NCI-H146 treated with DMSO at 0.1 percent for 48 hours (cell line): Measurements from ENCODE around the gene PXT1.
"Not testable (repeated sequence)": the region's sequence is repeated elsewhere in the genome, so short reads cannot be mapped to it uniquely, and the experiment has no call there.

Experiments
- DNase-seq: peaks from one replicate; lab custom pipeline; 2025; ENCODE audit not compliant: unreplicated experiment; lab: John Stamatoyannopoulos, UW

Gene PXT1

DNA sequence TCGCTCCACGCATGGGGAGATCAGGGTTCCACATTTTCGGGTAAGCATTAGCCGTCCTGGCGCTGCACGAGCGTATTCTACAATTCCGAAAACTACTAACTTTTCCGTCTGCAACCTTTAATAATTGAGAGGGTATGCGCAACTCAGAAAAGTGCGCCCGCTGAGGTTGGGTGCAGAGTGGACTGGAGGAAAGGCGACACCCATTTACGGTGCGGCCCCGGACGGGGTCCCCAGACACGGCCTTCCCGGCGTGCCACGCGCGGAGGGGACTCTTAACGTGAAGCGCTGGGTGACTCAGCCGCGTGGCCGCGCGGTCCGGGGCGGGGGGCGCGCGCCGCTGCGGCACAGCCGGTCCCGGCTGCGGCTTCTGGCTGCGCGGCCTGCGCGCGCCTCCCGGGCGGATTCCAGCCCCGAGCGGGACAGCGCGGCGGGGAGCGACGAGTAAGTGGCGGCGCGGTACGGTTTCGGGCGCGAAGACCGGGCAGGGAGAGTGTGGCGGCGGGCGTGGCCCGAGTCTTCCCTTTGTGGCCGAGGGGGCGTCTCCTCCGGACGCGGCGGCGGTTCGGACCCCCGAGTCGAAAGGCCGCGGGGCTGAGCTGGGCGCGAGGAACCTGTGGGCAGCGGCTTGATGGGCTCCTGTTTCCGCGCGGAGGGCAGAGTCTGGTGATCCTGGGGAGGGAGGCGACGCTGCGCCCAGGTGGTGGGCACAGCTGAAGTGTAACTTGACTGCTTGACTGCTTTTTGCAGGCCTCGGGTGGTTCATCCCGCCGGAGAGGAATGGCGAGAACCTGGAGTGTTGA is at the start of gene PXT1, which contains the start of gene KCTD20:
PXT1 (minus strand) TSS at position 184 of the 800 bp plus-strand sequence. CDS start 16,772 bp downstream, outside the sequence.
KCTD20 (plus strand) TSS at position 330 of the 800 bp plus-strand sequence. CDS start 27,098 bp downstream, outside the sequence.
- peak; percentile 80 for DNase-seq

DNA sequence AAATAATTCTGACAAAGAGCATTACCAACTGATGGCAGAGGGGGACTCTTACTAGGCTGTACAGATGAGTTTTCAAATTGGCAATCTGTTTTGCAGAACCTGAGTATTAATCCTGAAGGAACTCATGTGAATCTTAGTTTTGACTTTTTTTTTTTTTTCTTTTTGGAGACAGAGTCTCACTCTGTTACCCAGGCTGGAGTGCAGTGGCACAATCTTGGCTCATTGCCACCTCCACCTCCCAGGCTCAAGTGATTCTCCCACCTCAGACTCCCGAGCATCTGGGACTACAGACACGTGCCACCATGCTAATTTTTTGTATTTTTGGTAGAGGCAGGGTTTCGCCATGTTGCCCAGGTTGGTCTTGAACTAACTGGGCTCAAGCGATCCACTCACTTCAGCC is 49.4 kb upstream of the PXT1 start:
- no peak for DNase-seq

- DNase-seq, result no peak
Measured at GRCh38 chr6:36491378-36491965, 48.8 kb upstream of the PXT1 start.

DNA sequence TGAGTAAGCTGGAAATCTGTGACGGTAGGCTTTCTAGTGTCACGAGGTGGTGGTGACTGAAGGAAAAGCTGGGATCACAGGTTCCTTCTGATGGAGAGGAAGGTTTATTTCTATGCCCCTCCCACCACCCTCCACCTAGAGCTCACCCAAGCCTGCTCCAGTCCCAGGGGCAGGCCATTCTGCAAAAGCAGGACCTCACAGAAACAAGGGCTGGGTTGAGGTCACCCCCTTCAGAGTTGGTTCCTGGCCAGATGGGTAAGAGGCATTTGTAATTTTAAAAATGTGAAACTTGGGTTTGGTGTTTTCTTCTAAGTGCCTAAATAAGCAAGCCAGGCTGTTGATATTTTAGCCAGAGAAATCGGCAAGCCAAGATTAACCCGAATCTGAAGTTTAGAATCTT is 46.8 kb upstream of the PXT1 start:
- DNase-seq, result no peak

DNA sequence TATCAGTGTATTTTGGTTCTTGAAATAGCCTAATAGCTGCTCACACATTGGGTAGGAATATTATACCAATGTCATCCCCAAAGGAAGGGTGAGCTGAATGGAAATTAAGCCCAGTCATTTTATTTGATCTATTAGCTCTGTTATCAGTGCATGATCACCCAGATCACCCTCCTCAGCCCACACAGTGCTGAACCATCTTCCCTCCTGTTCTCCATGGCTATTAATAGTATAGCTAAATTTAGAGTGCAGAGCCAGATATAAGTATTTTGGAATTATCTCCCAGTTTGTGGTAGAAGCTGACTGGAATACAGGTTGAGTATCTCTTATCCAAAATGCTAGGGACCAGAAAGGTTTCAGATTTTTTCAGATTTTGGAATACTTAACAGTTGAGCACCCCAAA is 45.6 kb upstream of the PXT1 start:
- DNase-seq, result no peak

DNA sequence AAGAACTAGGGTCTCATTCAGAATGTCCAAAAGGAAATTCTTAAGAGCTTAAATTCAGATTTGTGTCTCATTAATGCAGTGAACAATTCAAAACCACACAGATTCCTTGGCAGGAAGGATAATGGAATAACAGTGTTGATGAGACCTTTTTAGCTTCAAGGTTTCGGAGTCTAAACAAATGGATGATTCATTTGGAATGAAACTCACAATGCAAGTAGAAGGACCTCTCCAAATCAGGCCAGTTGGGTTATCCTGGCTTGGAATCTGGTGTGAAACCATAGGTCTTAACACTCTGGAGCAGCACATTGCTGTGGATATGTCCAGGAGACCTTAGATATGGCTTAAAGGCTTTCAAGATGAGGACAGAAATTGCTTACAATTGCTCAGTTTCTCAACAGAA is 45.0 kb upstream of the PXT1 start:
- no peak for DNase-seq

DNA sequence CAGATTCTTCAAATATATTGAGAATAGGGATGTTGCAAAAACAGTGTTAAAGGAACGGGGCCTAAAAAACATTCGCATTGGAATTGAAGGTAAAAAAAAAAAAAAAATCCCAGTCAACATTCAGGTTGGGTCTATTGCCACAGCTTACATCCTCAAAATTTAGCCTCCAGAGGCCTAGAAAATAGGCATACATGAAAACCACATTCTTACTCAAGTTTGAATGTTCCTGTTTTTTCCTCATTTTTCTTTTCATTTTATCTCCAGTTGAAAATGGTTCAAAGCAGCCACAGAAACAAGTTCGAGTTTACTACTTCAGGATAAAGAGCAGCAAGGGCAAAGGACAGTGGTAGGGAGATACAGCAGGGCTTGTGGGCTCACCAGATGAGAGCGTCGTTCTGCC is 42.1 kb upstream of the PXT1 start:
- DNase-seq, result no peak

- not testable (repeated sequence) for DNase-seq
Measured at GRCh38 chr6:36483326-36483725, 40.7 kb upstream of the PXT1 start.

GRCh38 chr6:36479256-36479655 is 36.6 kb upstream of the PXT1 start:
- no peak for DNase-seq

GRCh38 chr6:36478051-36478526 is 35.4 kb upstream of the PXT1 start:
- no peak for DNase-seq

DNA sequence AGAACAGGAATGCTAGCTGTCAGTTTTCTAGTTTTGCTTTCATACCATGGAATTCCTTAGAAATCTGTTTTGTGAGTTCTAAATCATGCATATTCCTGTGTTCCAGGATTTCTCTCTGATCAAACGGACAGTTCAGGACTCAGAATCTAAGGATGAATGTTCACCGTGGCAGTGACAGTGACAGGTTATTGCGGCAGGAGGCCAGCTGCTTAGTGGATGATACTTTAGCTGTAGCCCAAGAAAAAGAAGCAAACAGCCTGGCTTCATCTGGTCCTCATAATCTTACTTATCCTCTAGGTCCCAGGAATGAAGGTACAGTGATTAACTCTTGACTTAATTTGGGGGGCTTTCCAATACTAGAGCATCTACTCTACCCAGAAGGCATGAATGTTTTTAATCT is 27.3 kb upstream of the PXT1 start:
- no peak for DNase-seq

DNA sequence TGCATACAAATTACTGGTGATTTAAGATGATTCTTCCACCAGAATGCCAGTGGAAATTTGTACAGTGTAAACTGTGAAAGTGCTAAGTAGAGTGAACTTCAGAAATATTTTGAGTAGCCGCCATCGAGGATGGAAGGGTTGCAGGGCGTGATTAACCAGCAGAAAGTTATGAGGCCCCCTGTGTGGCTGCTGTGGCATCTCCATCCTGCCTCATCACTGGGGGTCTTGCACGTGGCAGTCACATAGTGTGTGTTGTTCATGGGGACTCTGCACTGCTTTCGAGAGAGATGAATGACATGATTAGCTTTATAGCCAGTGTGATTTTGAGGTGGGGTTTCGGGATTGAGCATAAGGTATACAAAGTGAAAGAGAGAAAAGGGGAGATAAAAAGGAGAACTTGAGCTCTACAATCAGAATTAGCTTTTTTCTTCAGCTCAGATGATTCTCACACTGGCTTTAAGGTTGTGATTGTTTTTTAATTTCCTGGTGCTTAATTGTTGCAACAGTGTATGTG is 26.6 kb upstream of the PXT1 start:
- DNase-seq, result no peak

DNA sequence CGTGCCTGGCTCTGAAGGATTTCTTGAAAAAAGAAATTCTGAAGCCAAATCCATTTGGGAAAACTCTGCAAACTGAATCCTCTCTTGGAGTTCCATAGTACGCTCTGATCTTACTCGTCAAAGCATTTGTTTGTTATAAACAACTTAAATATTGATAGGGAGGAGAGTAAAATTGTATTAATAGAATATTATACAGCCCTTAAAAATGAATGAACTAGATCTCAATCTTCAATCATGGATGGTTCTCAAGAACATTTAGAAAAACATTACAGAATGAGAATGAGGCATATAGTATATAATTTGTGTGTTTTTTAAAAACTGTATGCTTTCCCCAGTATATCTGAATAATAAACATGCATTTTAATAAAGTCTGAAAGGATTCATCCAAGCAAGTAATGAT is 25.0 kb upstream of the PXT1 start:
- DNase-seq, result no peak

DNA sequence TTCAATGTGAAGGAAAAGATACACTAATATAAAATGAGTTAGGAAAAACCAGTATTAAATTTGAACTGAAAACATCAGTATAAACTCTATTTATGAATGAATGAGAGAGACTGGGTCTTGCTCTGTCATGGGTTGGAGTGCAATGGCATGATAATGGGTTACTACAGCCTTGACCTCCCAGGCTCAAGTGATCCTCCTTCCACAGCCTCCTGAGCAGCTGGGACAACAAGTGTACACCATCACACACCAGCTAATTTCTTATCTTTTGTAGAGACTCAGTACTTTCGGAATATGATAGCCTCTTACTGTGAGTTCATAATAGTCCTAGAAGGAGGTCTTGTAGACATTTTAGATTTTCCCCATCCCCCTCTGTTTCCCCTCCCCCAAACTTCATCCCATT is 21.6 kb upstream of the PXT1 start:
- DNase-seq, result no peak

DNA sequence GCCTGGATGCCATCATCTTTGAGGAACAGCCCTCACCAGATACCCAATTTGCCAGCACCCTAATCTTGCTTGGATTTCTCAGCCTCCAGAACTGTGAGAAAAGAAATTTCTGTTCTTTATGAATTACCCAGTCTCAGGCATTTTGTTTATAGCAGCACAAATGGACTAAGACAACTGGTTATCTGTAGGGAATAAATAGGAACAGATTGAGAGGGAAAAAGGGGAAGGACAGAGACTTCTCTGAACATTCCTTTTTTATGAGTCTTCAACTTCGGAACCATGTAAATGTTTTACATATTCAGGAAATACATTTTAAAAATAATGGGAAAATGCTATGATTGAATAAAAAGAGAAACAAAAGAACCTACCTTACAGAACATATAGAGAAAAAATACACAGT is 21.0 kb upstream of the PXT1 start:
- no peak for DNase-seq

DNA sequence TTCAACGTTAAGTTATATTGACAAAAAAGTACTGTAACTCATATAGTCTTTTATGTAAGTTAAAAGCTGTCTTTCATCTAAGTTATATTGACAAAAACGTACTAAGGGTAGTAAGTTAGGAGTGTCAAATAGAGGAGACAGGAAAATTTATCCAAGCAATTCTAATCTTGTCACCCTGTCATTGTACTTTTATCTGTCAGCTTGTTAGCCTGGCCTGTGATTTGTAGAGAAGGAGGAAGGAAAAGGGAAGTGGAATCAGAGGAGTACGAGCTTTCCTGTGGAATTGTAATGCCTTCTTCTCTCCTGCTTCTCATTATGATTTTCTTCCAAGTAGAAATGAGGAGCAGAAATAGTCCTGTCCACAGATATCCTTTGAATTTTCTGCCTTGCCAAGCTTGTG is 19.0 kb upstream of the PXT1 start:
- DNase-seq, result no peak

- DNase-seq, result no peak
Measured at GRCh38 chr6:36460916-36461315, 18.3 kb upstream of the PXT1 start.

- DNase-seq, result no peak
Measured at GRCh38 chr6:36459501-36459900, 16.8 kb upstream of the PXT1 start.

GRCh38 chr6:36455486-36456027 is 12.9 kb upstream of the PXT1 start:
- DNase-seq, result no peak

DNA sequence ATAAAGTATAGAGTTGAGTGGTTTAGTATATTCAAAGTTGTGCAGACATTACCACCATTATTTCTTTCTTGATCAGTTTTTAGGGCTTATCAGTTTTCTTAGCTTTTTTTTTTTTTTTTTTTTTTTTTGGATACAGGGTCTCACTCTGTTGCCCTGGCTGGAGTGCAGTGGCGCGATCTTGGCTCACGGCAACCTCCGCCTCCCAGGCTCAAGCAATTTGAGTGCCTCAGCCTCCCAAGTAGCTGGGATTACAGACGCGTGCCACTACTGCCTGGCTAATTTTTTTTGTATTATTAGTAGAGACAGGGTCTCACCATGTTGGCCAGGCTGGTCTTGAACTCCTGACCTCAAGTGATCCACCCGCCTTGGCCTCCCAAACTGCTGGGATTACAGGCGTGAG is 10.2 kb upstream of the PXT1 start:
- DNase-seq, result not testable (repeated sequence)

GRCh38 chr6:36449173-36449572 is 6.5 kb upstream of the PXT1 start:
- not testable (repeated sequence) for DNase-seq

DNA sequence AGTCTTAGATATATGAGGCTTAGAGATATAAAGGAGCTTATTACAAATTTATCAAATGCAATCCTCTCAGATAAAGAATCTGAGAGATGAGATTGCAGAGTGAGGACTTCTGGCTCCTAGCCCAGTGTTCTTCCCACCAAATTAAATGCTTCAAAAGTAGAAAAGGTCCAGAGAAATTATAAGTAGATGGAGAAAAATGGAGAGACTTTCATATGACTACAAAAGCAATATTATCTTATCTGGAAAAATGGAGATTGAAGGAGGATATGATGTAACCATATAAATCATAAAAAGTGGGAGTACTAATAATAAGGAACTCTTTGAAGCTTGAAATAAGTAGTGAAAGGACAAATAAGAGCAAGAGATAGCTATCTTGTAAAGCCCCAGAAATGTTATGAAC is 3.0 kb upstream of the PXT1 start:
- no peak for DNase-seq
